Hematopoietic multipotent progenitor cell treated with erythropoietin and hydrocortisone succinate and interleukin-3 and kit ligand, for 8 days (in vitro differentiated cells): ENCODE data around the gene STEAP3.

Experiments
- DNase-seq: peaks from one replicate; pipeline ENCODE4 v3.0.0-alpha.2; 2015

Gene STEAP3

GRCh38 chr2:119201815-119202214, 21.8 kb upstream of the STEAP3 start:
- no peak for DNase-seq

GRCh38 chr2:119202610-119203310, 20.9 kb upstream of the STEAP3 start:
- DNase-seq: no peak

GRCh38 chr2:119204525-119204924, 19.1 kb upstream of the STEAP3 start:
- no peak for DNase-seq

- no peak for DNase-seq
Measured at GRCh38 chr2:119205001-119205706, 18.5 kb upstream of the STEAP3 start.

GRCh38 chr2:119206201-119206600, 17.4 kb upstream of the STEAP3 start:
- no peak for DNase-seq

- DNase-seq: no peak
Measured at GRCh38 chr2:119207447-119207846, 16.2 kb upstream of the STEAP3 start.

- DNase-seq: no peak
Measured at GRCh38 chr2:119208791-119209203, 14.8 kb upstream of the STEAP3 start.

GRCh38 chr2:119212139-119212800, 11.4 kb upstream of the STEAP3 start:
- DNase-seq: no peak

GRCh38 chr2:119214453-119215037, 9.1 kb upstream of the STEAP3 start:
- no peak for DNase-seq

GRCh38 chr2:119216994-119217393, 6.6 kb upstream of the STEAP3 start:
- no peak for DNase-seq

- DNase-seq: peak; percentile 90
Measured at GRCh38 chr2:119218478-119219064, 5.1 kb upstream of the STEAP3 start.

GRCh38 chr2:119219873-119220272, 3.8 kb upstream of the STEAP3 start:
- no peak for DNase-seq

- DNase-seq: no peak
Measured at GRCh38 chr2:119220720-119221301, 2.8 kb upstream of the STEAP3 start.

- no peak for DNase-seq
Measured at GRCh38 chr2:119221609-119222008, 2.0 kb upstream of the STEAP3 start.

GRCh38 chr2:119222213-119222612, 1.4 kb upstream of the STEAP3 start:
- no peak for DNase-seq

- DNase-seq: no peak
Measured at GRCh38 chr2:119222863-119223520, 642 bp upstream of the STEAP3 start.

GRCh38 chr2:119224391-119225104, 914 bp downstream of the STEAP3 start:
- DNase-seq: peak; percentile 54

- peak; percentile 54 for DNase-seq
Measured at GRCh38 chr2:119225105-119225865, 1.7 kb downstream of the STEAP3 start.

GRCh38 chr2:119225926-119226325, 2.3 kb downstream of the STEAP3 start:
- no peak for DNase-seq

GRCh38 chr2:119227346-119227745, 3.7 kb downstream of the STEAP3 start:
- DNase-seq: no peak

GRCh38 chr2:119228136-119228535, 4.5 kb downstream of the STEAP3 start:
- DNase-seq: no peak
